T-helper 2 cell treated with Interferon-gamma antibody and Interleukin-4, amounts not matched to agents 100 ng/mL and 5 ng/mL, for 36 hours (primary cell): ENCODE results near the gene IL16. TPM values are rescaled to one million over a fixed set of nuclear protein-coding genes. Genes with fewer than 3 reads are reported as not detected.

Experiments used
- intact Hi-C: fragments of 100-400 bp; cut with micrococcal nuclease; formaldehyde crosslinking; loops from one replicate; pipeline ENCODE4 v1.15.1; 2023
- total RNA-seq: library from RNA; stranded (reverse); gene quantifications from 2 replicates; pipeline ENCODE4 v1.2.3, GENCODE V29; 2022

The IL16 gene
- total RNA-seq, 1 donor from 2014 or later = 199 TPM

- intact Hi-C loops = no loop called here
Measured at GRCh38 chr15:81254277-81254915, 57.7 kb downstream of the IL16 start.

- intact Hi-C loops = no loop called here
Measured at GRCh38 chr15:81254916-81255290, 58.2 kb downstream of the IL16 start.

- intact Hi-C loops = no loop called here
Measured at GRCh38 chr15:81255315-81255957, 58.8 kb downstream of the IL16 start.

GRCh38 chr15:81255958-81256320 is 59.3 kb downstream of the IL16 start:
- intact Hi-C loops = no loop called here

- intact Hi-C loops = no loop called here
Measured at GRCh38 chr15:81256916-81257315, 60.2 kb downstream of the IL16 start.

- intact Hi-C loops = no loop called here
Measured at GRCh38 chr15:81257435-81257834, 60.8 kb downstream of the IL16 start.

GRCh38 chr15:81258455-81258854 is 61.8 kb downstream of the IL16 start:
- intact Hi-C loops = no loop called here

- intact Hi-C loops = loop anchor here (10.0 kb wide), 1 partner anchor 475 kb away; no protein-coding TSS in a partner anchor
Measured at GRCh38 chr15:81259760-81260298, 63.1 kb downstream of the IL16 start.

GRCh38 chr15:81261172-81261811 is 64.6 kb downstream of the IL16 start:
- intact Hi-C loops = loop anchor here (10.0 kb wide), 1 partner anchor 476 kb away; no protein-coding TSS in a partner anchor

GRCh38 chr15:81263477-81263876 is 66.8 kb downstream of the IL16 start:
- intact Hi-C loops = loop anchor here (10.0 kb wide), 1 partner anchor 479 kb away; no protein-coding TSS in a partner anchor

GRCh38 chr15:81264072-81264857 is 67.6 kb downstream of the IL16 start:
- intact Hi-C loops = loop anchor here (10.0 kb wide), 1 partner anchor 479 kb away; no protein-coding TSS in a partner anchor

- intact Hi-C loops = loop anchor here (10.0 kb wide), 1 partner anchor 481 kb away; no protein-coding TSS in a partner anchor
Measured at GRCh38 chr15:81265256-81265943, 68.7 kb downstream of the IL16 start.

GRCh38 chr15:81265944-81266775 is 69.5 kb downstream of the IL16 start:
- intact Hi-C loops = loop anchor here (1.0 to 10.0 kb wide), 6 partner anchors 111 to 809 kb away; no protein-coding TSS in a partner anchor

GRCh38 chr15:81268340-81268739 is 71.7 kb downstream of the IL16 start:
- intact Hi-C loops = loop anchor here (10.0 kb wide), 1 partner anchor 484 kb away; no protein-coding TSS in a partner anchor

- intact Hi-C loops = loop anchor here (10.0 kb wide), 1 partner anchor 484 kb away; no protein-coding TSS in a partner anchor
Measured at GRCh38 chr15:81268881-81269601, 72.4 kb downstream of the IL16 start.

GRCh38 chr15:81270188-81270587 is 73.5 kb downstream of the IL16 start:
- intact Hi-C loops = no loop called here

GRCh38 chr15:81270781-81271491 is 74.3 kb downstream of the IL16 start:
- intact Hi-C loops = no loop called here
